Endothelial cell of umbilical vein (primary cell): ENCODE results near the gene TMEM273. TPM values are rescaled to one million over a fixed set of nuclear protein-coding genes. Genes with fewer than 3 reads are reported as not detected.
"Not testable (repeated sequence)": the region's sequence is repeated elsewhere in the genome, so short reads cannot be mapped to it uniquely, and the experiment has no call there.

Experiments
- BruUV-seq: library from RNA; stranded (reverse); fragments of 400-500 nt; replicated peaks from 2 replicates; lab custom pipeline; 2021; lab: Mats Ljungman, UMichigan
- CTCF ChIA-PET: fragments of 300-600, 350-600 bp; sonication (Branson Sonifier 250); formaldehyde crosslinking; loops from one replicate; lab custom pipeline; 2021; ENCODE audit warnings: antibody characterized with exemption, inconsistent platforms; lab: Charles Lee
- POLR2A ChIA-PET: fragments of 300-600, 350-600 bp; sonication (Branson Sonifier 250); formaldehyde crosslinking; loops from one replicate; lab custom pipeline; 2021; ENCODE audit warnings: antibody characterized with exemption, inconsistent platforms; lab: Charles Lee
- DNase-seq: peaks from one replicate; pipeline ENCODE4 v3.0.0-alpha.2; 2011; ENCODE audit warnings: low read depth, low spot score
- FAIRE-seq: peaks from 2 replicates; lab custom pipeline; 2011; peaks lifted over from hg19 to GRCh38; lab: Jason Lieb, UNC
- H2AFZ ChIP-seq: 2 replicates; pipeline ENCODE4 v1.6.0; 2012; ENCODE audit warnings: low read depth, low read length, control low read depth, inconsistent platforms
- H3K27ac ChIP-seq: 2 replicates; pipeline ENCODE4 v1.5.1; 2011; ENCODE audit warnings: low read depth, mild to moderate bottlenecking, control low read depth, low read length, moderate library complexity; ENCODE audit not compliant: insufficient read depth
- H3K27me3 ChIP-seq, 2 experiments: 2 replicates each; pipeline versions ENCODE4 v1.6.0 to v1.6.1; 2011; ENCODE audit warnings: low read length in 2 of 2, mixed read lengths in 1 of 2; ENCODE audit not compliant: control insufficient read depth in 2 of 2, insufficient read depth in 2 of 2
- H3K36me3 ChIP-seq, 2 experiments: 2 replicates in 1 of 2; 3 replicates in 1 of 2; pipeline ENCODE4 v1.5.1; 2011; ENCODE audit warnings: low read length in 2 of 2, mild to moderate bottlenecking in 1 of 2, moderate library complexity in 1 of 2; ENCODE audit not compliant: control insufficient read depth in 2 of 2, insufficient read depth in 2 of 2; ENCODE audit errors: extremely low read depth in 1 of 2
- H3K4me1 ChIP-seq: 3 replicates; pipeline ENCODE4 v1.5.1; 2011; ENCODE audit warnings: mild to moderate bottlenecking, low read length; ENCODE audit not compliant: control insufficient read depth, insufficient read depth; ENCODE audit errors: extremely low read depth
- H3K4me2 ChIP-seq: 2 replicates; pipeline ENCODE4 v1.6.1; 2011; ENCODE audit warnings: low read length, control low read depth, mixed read lengths; ENCODE audit not compliant: insufficient read depth
- H3K4me3 ChIP-seq, 3 experiments: fragments of 200-600 bp in 1 of 3; sonication (generic), shearing (Covaris generic) in 1 of 3; replicated peaks in 1 of 3; 2 replicates each; pipeline ENCODE4 v1.5.1; 2011 to 2016; ENCODE audit warnings: control low read depth in 3 of 3, low read length in 3 of 3, mild to moderate bottlenecking in 2 of 3, inconsistent platforms in 1 of 3, low read depth in 1 of 3, moderate library complexity in 1 of 3; ENCODE audit not compliant: insufficient read depth in 1 of 3
- H3K79me2 ChIP-seq: 2 replicates; pipeline ENCODE4 v1.6.0; 2012; ENCODE audit warnings: low read length, inconsistent platforms; ENCODE audit not compliant: control insufficient read depth, insufficient read depth
- H3K9ac ChIP-seq: replicated peaks from 2 replicates; pipeline ENCODE3; 2011; ENCODE audit warnings: low read length, control low read depth; ENCODE audit not compliant: insufficient read depth; ENCODE audit errors: extremely low read depth
- H3K9me1 ChIP-seq: replicated peaks from 3 replicates; pipeline ENCODE4 v1.6.0; 2011; ENCODE audit warnings: mild to moderate bottlenecking, low read length; ENCODE audit not compliant: control insufficient read depth, insufficient read depth; ENCODE audit errors: extremely low read depth
- H3K9me3 ChIP-seq: replicated peaks from 2 replicates; pipeline ENCODE4 v1.5.1; 2012; ENCODE audit warnings: low read length, inconsistent platforms; ENCODE audit not compliant: control insufficient read depth, insufficient read depth
- H4K20me1 ChIP-seq: replicated peaks from 2 replicates; pipeline ENCODE3; 2011; ENCODE audit warnings: mild to moderate bottlenecking, low read length; ENCODE audit not compliant: control insufficient read depth, insufficient read depth; ENCODE audit errors: extremely low read depth
- EZH2 ChIP-seq: IDR thresholded peaks from 2 replicates; pipeline ENCODE4 v1.6.1; 2012; ENCODE audit warnings: borderline replicate concordance, low read depth, mild to moderate bottlenecking, moderate library complexity, low read length, inconsistent platforms; ENCODE audit not compliant: severe bottlenecking
- FOS ChIP-seq: IDR thresholded peaks from 2 replicates; pipeline ENCODE4 v1.6.1; 2011; ENCODE audit warnings: mild to moderate bottlenecking, low read length, moderate library complexity, borderline replicate concordance; ENCODE audit not compliant: insufficient read depth
- GATA2 ChIP-seq: IDR thresholded peaks from 2 replicates; pipeline ENCODE4 v1.7.0; 2011; ENCODE audit warnings: low read depth, mild to moderate bottlenecking, moderate library complexity, mixed read lengths, low read length; ENCODE audit not compliant: insufficient read length, insufficient read depth
- JUN ChIP-seq: IDR thresholded peaks from 2 replicates; pipeline ENCODE4 v1.6.1; 2011; ENCODE audit warnings: borderline replicate concordance, low read depth; ENCODE audit not compliant: insufficient read length, insufficient read depth
- MYC ChIP-seq: IDR thresholded peaks from one replicate; pipeline ENCODE4 v1.6.1; 2011; ENCODE audit warnings: mild to moderate bottlenecking, low read depth, low read length
- POLR2A ChIP-seq: IDR thresholded peaks from 2 replicates; pipeline ENCODE4 v1.6.1; 2012; ENCODE audit warnings: low read depth, mild to moderate bottlenecking, control low read depth, low read length
- POLR2AphosphoS5 ChIP-seq: IDR thresholded peaks from 2 replicates; pipeline ENCODE4 v1.6.1; 2012; ENCODE audit warnings: low read depth, mild to moderate bottlenecking, control low read depth, low read length, moderate library complexity; ENCODE audit not compliant: insufficient read depth
- dilution Hi-C: fragments of 300-500 bp; cut with MboI; formaldehyde crosslinking; loops from one replicate; pipeline ENCODE4 v1.15.0; 2019; ENCODE audit warnings: low sequenced_read_pairs; ENCODE audit not compliant: extremely low pct_ligation_motif_present
- intact Hi-C: fragments of 100-400 bp; cut with micrococcal nuclease; formaldehyde crosslinking; loops from one replicate; pipeline ENCODE4 v1.10.0; 2022
- polyA plus RNA-seq, 4 experiments: library from polyadenylated mRNA; depleted of rRNA in 3 of 4; stranded (reverse) in 3 of 4; unstranded in 1 of 4; fragments of >200 nt; gene quantifications; 2 replicates each; pipeline versions ENCODE4 v1.2.1 to v1.2.3, GENCODE V29; 2011 to 2012; ENCODE audit warnings: missing spikeins in 1 of 4
- total RNA-seq: library from RNA; stranded (reverse); gene quantifications from 2 replicates; pipeline ENCODE4 v1.2.3, GENCODE V29; 2021
- TF ChIP-seq, protein P1 (sequence below), 2 donors: IDR thresholded peaks; 1 replicate in 1 of 2; 2 replicates in 1 of 2; pipeline ENCODE4 v1.5.1; 2011; ENCODE audit warnings: low read length in 2 of 2, mild to moderate bottlenecking in 2 of 2, moderate library complexity in 2 of 2, control low read depth in 1 of 2, inconsistent platforms in 1 of 2, low read depth in 1 of 2; ENCODE audit not compliant: insufficient read depth in 1 of 2; ENCODE audit errors: extremely low read depth in 1 of 2
- TF ChIP-seq, protein P2 (sequence below): IDR thresholded peaks from 2 replicates; pipeline ENCODE4 v1.6.1; 2011; ENCODE audit not compliant: insufficient read depth, insufficient read length

TMEM273 gene
- total and polyA plus RNA-seq, 2 donors (not counting 3 experiments of a cell fraction or from before 2014, with no cell fraction given): 1.9 to 3.7 TPM

DNA sequence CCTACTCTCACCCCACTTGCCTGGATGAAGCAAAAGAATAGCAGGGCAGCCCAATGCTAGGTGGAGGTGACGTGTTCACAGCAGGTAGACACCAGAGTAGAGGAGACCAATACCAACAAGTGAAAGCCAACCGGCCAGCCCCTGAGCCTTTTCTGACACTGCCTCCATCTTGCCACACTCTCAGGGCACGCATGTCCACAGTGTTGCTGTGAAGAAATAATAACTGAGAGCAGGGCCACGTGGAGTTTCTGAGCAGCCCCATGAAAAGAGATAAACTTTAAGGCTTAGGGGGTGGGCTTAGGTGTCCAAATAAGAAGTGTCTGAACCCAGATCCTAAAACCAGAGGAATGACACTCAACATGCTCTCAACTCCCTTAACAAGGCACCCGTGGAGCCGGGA is 9.0 kb upstream of the TMEM273 start:
- ChIA-PET CTCF (no interaction called here), POLR2A (no interaction called here)
- BruUV-seq: no TSS peak
- Histone ChIP-seq H3K36me3 (no peaks in the 10 kb centered on the region), H2AFZ (no peak overlapping the region), H3K4me2 (no peak overlapping the region), H3K9ac (no peak overlapping the region), H3K79me2 (no peaks in the 10 kb centered on the region), H3K27ac (no peak overlapping the region), H3K4me3 (no peak overlapping the region), H4K20me1 (no peaks in the 10 kb centered on the region), H3K4me1 (peaks cover 26% of the 10 kb centered on the region), H3K27me3 (no peaks in the 10 kb centered on the region), H3K9me3 (no peaks in the 10 kb centered on the region), H3K9me1 (no peaks in the 10 kb centered on the region)
- TF ChIP-seq POLR2A (no peak), FOS (no peak), JUN (no peak), EZH2 (no peak), POLR2AphosphoS5 (no peak), MYC (no peak), GATA2 (no peak)
- TF ChIP-seq, protein P1, sequence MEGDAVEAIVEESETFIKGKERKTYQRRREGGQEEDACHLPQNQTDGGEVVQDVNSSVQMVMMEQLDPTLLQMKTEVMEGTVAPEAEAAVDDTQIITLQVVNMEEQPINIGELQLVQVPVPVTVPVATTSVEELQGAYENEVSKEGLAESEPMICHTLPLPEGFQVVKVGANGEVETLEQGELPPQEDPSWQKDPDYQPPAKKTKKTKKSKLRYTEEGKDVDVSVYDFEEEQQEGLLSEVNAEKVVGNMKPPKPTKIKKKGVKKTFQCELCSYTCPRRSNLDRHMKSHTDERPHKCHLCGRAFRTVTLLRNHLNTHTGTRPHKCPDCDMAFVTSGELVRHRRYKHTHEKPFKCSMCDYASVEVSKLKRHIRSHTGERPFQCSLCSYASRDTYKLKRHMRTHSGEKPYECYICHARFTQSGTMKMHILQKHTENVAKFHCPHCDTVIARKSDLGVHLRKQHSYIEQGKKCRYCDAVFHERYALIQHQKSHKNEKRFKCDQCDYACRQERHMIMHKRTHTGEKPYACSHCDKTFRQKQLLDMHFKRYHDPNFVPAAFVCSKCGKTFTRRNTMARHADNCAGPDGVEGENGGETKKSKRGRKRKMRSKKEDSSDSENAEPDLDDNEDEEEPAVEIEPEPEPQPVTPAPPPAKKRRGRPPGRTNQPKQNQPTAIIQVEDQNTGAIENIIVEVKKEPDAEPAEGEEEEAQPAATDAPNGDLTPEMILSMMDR (IDR thresholded peaks at IDR 0.05; ENCODE audit: extremely low read depth in 1 of 2, insufficient read depth in 1 of 2, low read depth in 1 of 2, low read length in 2 of 2): no peak
- TF ChIP-seq, protein P2, sequence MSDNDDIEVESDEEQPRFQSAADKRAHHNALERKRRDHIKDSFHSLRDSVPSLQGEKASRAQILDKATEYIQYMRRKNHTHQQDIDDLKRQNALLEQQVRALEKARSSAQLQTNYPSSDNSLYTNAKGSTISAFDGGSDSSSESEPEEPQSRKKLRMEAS: no peak
- intact Hi-C loops (no loop called here), dilution Hi-C loops (no loop called here)
- no peak for DNase-seq
- no peak for FAIRE-seq

DNA sequence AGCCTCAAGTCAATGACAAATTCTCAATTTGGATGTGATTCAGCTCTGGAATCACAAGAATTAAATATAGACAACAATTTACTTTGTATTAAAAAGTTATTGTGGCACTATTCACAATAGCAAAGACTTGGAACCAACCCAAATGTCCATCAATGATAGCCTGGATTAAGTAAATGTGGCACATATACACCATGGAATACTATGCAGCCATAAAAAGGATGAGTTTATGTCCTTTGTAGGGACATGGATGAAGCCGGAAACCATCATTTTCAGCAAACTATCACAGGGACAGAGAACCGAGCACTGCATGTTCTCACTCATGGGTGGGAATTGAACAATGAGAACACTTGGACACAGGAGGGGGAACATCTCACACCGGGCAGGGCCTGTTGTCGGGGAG is 7.7 kb upstream of the TMEM273 start:
- H3K9me1 ChIP-seq, H3K27ac ChIP-seq, FAIRE-seq, H4K20me1 ChIP-seq, H3K9ac ChIP-seq, dilution Hi-C loops, H3K36me3 ChIP-seq, intact Hi-C loops, H2AFZ ChIP-seq, DNase-seq, H3K4me3 ChIP-seq, H3K27me3 ChIP-seq, H3K9me3 ChIP-seq, POLR2A ChIA-PET, H3K79me2 ChIP-seq, CTCF ChIA-PET, BruUV-seq, H3K4me2 ChIP-seq: not testable (repeated sequence)
- H3K4me1 ChIP-seq: peaks cover 20% of the 10 kb centered on the region
